ENCODE results near the gene AMDHD2. TPM values are rescaled to one million over a fixed set of nuclear protein-coding genes. Genes with fewer than 3 reads are reported as not detected.
"Not testable (repeated sequence)": the region's sequence is repeated elsewhere in the genome, so short reads cannot be mapped to it uniquely, and the experiment has no call there.

Gene AMDHD2
- total RNA-seq, 2 donors from 2014 or later: 42.6 to 67.0 TPM

DNA sequence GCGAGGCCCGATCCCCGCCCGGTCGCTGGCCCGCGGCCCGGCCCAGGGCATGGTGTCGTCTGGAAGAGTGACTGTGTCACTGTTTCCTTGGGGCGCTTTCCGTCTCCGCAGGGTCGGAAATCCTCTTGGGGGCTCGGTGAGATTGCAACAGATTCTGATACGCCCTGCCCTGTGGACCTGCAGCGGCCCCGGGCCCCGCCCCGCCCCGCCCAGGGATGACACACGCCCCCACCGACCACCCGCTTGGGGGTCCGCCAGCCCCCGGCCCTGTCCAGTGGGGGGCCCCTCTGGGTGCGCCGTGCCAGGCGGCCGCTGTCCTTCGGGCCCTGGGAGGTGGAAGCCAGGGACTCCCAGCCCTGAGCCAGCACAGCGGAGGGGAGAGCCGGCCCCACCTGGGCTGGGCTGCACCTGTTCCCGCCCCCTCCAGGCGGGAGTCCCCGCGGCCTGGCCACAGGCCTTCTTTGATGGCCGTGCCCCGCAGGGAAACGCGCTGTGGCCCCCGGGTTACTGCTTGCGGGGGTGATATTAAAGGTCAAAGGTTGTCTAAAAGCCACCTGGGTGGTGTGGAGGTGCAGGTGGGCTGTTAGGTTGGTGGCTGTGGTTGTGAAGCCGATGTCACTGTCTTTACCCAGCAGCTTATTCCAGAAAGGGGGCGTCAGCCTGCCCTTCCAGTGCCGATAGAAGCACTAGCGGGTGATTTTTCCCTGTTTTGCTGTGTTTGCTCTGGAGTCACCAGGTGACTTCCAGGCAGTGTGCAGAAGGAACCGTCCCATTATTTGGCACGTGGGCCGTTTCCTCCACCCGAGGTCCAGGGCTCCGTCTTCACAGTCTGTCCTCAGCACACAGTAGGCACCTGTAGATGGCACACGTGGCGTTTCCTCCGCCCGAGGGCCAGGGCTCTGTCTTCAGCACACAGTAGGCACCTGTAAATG, 44.5 kb upstream of the AMDHD2 start:
- TF ChIP-seq, protein P1, sequence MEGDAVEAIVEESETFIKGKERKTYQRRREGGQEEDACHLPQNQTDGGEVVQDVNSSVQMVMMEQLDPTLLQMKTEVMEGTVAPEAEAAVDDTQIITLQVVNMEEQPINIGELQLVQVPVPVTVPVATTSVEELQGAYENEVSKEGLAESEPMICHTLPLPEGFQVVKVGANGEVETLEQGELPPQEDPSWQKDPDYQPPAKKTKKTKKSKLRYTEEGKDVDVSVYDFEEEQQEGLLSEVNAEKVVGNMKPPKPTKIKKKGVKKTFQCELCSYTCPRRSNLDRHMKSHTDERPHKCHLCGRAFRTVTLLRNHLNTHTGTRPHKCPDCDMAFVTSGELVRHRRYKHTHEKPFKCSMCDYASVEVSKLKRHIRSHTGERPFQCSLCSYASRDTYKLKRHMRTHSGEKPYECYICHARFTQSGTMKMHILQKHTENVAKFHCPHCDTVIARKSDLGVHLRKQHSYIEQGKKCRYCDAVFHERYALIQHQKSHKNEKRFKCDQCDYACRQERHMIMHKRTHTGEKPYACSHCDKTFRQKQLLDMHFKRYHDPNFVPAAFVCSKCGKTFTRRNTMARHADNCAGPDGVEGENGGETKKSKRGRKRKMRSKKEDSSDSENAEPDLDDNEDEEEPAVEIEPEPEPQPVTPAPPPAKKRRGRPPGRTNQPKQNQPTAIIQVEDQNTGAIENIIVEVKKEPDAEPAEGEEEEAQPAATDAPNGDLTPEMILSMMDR (IDR thresholded peaks at IDR 0.05): no peak
- Histone ChIP-seq H3K27ac (no peak overlapping the region), H3K9me3 (no peaks in the 10 kb centered on the region), H3K27me3 (replicated peaks; ENCODE audit: insufficient read depth) (no peaks in the 10 kb centered on the region), H3K36me3 (no peaks in the 10 kb centered on the region), H3K4me3 (peak overlapping the region; percentile 90), H3K4me1 (ENCODE audit: control insufficient read depth in 1 of 2, low read depth in 2 of 2) (peaks cover 19 to 30% of the 10 kb centered on the region in 2 donors)
- ATAC-seq (ENCODE audit: insufficient number of reproducible peaks, low FRiP score, low read depth) (no peak), DNase-seq (ENCODE audit: low spot score) (no peak)

DNA sequence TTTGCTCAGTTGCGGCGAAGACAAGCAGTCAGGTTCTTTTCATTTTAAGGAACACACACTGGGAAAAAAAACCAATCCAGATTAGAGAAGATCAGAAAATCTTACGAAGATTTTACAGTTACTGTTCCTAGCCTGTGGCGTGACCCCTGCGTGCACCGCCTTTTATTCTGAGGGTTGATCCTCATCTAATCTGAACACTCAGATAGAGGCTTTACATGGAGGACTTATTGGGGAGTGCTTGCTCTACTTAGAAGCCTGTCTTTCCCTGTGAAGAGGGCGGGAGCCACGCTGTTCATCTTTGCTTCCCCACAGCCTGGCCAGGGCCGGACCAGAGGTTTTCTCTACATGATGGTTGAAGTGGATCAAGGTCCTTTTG, 43.8 kb upstream of the AMDHD2 start:
- ATAC-seq (ENCODE audit: insufficient number of reproducible peaks, low FRiP score, low read depth) (no peak), DNase-seq (ENCODE audit: low spot score) (no peak)
- TF ChIP-seq, protein P1 (IDR thresholded peaks at IDR 0.05): no peak
- no peaks in the 10 kb centered on the region for H3K9me3 ChIP-seq
- H3K36me3 ChIP-seq: no peaks in the 10 kb centered on the region
- peaks cover 15 to 24% of the 10 kb centered on the region in 2 donors for H3K4me1 ChIP-seq (ENCODE audit: control insufficient read depth in 1 of 2, low read depth in 2 of 2)
- no peak overlapping the region for H3K27ac ChIP-seq
- no peaks in the 10 kb centered on the region for H3K27me3 ChIP-seq (replicated peaks; ENCODE audit: insufficient read depth)
- H3K4me3 ChIP-seq: no peak overlapping the region

DNA sequence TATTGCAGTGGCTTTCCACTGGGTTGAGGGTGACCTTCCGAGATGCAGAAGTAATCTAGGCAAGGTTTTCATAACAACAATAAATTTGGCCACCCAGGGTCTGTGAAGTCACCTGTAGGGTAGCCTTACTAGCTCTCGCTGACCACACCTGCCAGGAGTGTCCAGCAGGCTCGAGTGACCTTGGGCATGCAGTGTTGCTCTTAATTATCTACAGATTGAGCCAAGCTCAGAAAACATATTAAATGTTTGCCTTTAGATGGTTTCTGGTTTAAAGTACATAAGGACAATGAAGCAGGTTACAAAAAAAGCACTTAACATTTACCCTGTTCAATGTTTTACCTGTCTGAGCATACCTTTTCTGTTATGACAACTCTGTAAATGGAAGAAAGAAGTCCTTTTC, 43.4 kb upstream of the AMDHD2 start:
- TF ChIP-seq, protein P1 (IDR thresholded peaks at IDR 0.05): no peak
- no peak overlapping the region for H3K4me3 ChIP-seq
- no peaks in the 10 kb centered on the region for H3K9me3 ChIP-seq
- no peaks in the 10 kb centered on the region for H3K36me3 ChIP-seq
- DNase-seq (ENCODE audit: low spot score) (no peak), ATAC-seq (ENCODE audit: insufficient number of reproducible peaks, low FRiP score, low read depth) (no peak)
- peaks cover 10 to 20% of the 10 kb centered on the region in 2 donors for H3K4me1 ChIP-seq (ENCODE audit: control insufficient read depth in 1 of 2, low read depth in 2 of 2)
- H3K27ac ChIP-seq: no peak overlapping the region
- H3K27me3 ChIP-seq (replicated peaks; ENCODE audit: insufficient read depth): no peaks in the 10 kb centered on the region

DNA sequence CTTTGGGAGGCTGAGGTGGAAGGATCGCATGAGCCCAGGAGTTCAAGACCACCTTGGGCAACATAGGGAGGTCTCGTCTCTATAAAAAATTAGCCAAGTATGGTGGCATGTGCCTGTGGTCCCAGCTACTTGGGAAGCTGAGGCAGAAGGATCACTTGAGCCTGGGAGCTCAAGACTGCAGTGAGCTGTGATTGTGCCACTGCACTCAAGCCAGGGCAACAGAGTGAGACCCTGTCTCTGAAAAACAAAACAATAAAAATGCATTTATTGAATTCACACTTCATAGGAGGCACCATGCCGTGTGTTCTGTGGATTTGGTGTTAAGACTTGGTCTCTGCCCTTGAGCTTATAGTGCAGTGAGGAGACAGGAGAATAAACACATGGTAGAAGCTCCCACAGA, 42.8 kb upstream of the AMDHD2 start:
- TF ChIP-seq, protein P1 (IDR thresholded peaks at IDR 0.05): no peak
- DNase-seq (ENCODE audit: low spot score): no peak
- H3K27ac ChIP-seq: no peak overlapping the region
- H3K36me3 ChIP-seq: no peaks in the 10 kb centered on the region
- no peaks in the 10 kb centered on the region for H3K27me3 ChIP-seq (replicated peaks; ENCODE audit: insufficient read depth)
- ATAC-seq (ENCODE audit: insufficient number of reproducible peaks, low FRiP score, low read depth): no peak
- H3K4me3 ChIP-seq: no peak overlapping the region
- no peaks in the 10 kb centered on the region for H3K9me3 ChIP-seq
- H3K4me1 ChIP-seq (ENCODE audit: control insufficient read depth in 1 of 2, low read depth in 2 of 2): peaks cover 10 to 24% of the 10 kb centered on the region in 2 donors

DNA sequence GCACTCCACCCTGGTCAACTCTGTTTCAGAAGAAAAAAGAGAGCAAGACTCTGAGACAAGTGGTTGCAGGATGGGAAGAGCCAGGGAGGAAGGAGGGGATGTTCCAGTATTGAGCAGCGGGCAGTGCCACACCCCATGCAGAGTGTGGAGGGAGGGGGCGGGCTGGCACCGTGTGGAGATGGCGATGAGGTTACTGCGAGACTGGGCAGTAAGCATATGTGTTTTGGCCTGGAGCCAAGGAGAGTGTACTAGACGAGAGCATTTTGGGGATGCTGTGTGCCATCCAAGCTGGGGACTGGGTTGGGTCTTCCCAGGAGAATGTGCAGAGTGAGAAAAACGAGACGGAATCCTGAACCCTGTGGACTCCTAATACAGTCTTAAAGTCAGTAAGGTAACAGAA, 41.9 kb upstream of the AMDHD2 start:
- no peaks in the 10 kb centered on the region for H3K9me3 ChIP-seq

DNA sequence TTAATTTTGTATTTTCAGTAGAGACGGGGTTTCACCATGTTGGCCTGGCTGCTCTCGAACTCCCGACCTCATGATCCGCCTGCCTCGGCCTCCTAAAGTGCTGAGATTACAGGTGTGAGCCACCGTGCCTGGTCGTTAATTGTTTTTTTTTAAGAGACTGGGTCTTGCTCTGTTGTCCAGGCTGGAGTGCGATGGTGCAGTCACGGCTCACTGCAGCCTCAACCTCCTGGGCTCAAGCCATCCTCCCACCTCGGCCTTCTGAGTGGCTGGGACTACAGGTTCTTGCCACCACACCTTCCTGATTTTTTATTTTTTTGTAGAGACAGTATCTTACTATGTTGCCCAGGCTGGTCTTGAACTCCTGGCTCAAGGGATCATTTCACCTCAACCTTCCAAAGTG, 40.2 kb upstream of the AMDHD2 start:
- H3K27me3 ChIP-seq (replicated peaks; ENCODE audit: insufficient read depth); ATAC-seq (ENCODE audit: insufficient number of reproducible peaks, low FRiP score, low read depth); H3K27ac ChIP-seq; H3K4me3 ChIP-seq; H3K36me3 ChIP-seq; DNase-seq (ENCODE audit: low spot score); H3K9me3 ChIP-seq: not testable (repeated sequence)
- peaks cover 16 to 32% of the 10 kb centered on the region in 2 donors for H3K4me1 ChIP-seq (ENCODE audit: control insufficient read depth in 1 of 2, low read depth in 2 of 2)

More for the DNA sequence above, 41.9 kb upstream of the AMDHD2 start:
- Histone ChIP-seq H3K36me3 (no peaks in the 10 kb centered on the region), H3K27me3 (replicated peaks; ENCODE audit: insufficient read depth) (no peaks in the 10 kb centered on the region), H3K27ac (no peak overlapping the region), H3K4me3 (no peak overlapping the region), H3K4me1 (ENCODE audit: control insufficient read depth in 1 of 2, low read depth in 2 of 2) (peaks cover 15 to 30% of the 10 kb centered on the region in 2 donors)
- TF ChIP-seq, protein P1 (IDR thresholded peaks at IDR 0.05): no peak
- ATAC-seq (ENCODE audit: insufficient number of reproducible peaks, low FRiP score, low read depth): no peak
- no peak for DNase-seq (ENCODE audit: low spot score)
